ENCODE data around the gene ATXN3L. TPM values are rescaled to one million over a fixed set of nuclear protein-coding genes. Genes with fewer than 3 reads are reported as not detected.

Gene ATXN3L
- total RNA-seq, 1 donor from 2014 or later = not detected

GRCh38 chrX:13330446-13330845, 10.6 kb upstream of the ATXN3L start:
- H3K27me3 ChIP-seq (ENCODE audit: control insufficient read depth, insufficient read depth, low read length) = no peaks in the 10 kb centered on the region
- no peak overlapping the region for H3K4me3 ChIP-seq (ENCODE audit: low read depth, low read length)
- TF ChIP-seq, protein P1, sequence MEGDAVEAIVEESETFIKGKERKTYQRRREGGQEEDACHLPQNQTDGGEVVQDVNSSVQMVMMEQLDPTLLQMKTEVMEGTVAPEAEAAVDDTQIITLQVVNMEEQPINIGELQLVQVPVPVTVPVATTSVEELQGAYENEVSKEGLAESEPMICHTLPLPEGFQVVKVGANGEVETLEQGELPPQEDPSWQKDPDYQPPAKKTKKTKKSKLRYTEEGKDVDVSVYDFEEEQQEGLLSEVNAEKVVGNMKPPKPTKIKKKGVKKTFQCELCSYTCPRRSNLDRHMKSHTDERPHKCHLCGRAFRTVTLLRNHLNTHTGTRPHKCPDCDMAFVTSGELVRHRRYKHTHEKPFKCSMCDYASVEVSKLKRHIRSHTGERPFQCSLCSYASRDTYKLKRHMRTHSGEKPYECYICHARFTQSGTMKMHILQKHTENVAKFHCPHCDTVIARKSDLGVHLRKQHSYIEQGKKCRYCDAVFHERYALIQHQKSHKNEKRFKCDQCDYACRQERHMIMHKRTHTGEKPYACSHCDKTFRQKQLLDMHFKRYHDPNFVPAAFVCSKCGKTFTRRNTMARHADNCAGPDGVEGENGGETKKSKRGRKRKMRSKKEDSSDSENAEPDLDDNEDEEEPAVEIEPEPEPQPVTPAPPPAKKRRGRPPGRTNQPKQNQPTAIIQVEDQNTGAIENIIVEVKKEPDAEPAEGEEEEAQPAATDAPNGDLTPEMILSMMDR (IDR thresholded peaks at IDR 0.05; ENCODE audit: insufficient read depth, low read length, poor library complexity, severe bottlenecking) = no peak
- DNase-seq (ENCODE audit: low read depth) = no peak
- no peaks in the 10 kb centered on the region for H3K36me3 ChIP-seq (ENCODE audit: control insufficient read depth, insufficient read depth, low read length)

GRCh38 chrX:13327666-13328065, 7.8 kb upstream of the ATXN3L start:
- no peak for DNase-seq (ENCODE audit: low read depth)
- TF ChIP-seq, protein P1 (IDR thresholded peaks at IDR 0.05; ENCODE audit: insufficient read depth, low read length, poor library complexity, severe bottlenecking) = no peak
- Histone ChIP-seq H3K4me3 (ENCODE audit: low read depth, low read length) (no peak overlapping the region), H3K27me3 (ENCODE audit: control insufficient read depth, insufficient read depth, low read length) (no peaks in the 10 kb centered on the region), H3K36me3 (ENCODE audit: control insufficient read depth, insufficient read depth, low read length) (no peaks in the 10 kb centered on the region)

GRCh38 chrX:13323241-13323640, 3.4 kb upstream of the ATXN3L start:
- no peak for DNase-seq (ENCODE audit: low read depth)
- Histone ChIP-seq H3K36me3 (ENCODE audit: control insufficient read depth, insufficient read depth, low read length) (no peaks in the 10 kb centered on the region), H3K27me3 (ENCODE audit: control insufficient read depth, insufficient read depth, low read length) (no peaks in the 10 kb centered on the region), H3K4me3 (ENCODE audit: low read depth, low read length) (no peak overlapping the region)
- TF ChIP-seq, protein P1 (IDR thresholded peaks at IDR 0.05; ENCODE audit: insufficient read depth, low read length, poor library complexity, severe bottlenecking) = no peak

DNA sequence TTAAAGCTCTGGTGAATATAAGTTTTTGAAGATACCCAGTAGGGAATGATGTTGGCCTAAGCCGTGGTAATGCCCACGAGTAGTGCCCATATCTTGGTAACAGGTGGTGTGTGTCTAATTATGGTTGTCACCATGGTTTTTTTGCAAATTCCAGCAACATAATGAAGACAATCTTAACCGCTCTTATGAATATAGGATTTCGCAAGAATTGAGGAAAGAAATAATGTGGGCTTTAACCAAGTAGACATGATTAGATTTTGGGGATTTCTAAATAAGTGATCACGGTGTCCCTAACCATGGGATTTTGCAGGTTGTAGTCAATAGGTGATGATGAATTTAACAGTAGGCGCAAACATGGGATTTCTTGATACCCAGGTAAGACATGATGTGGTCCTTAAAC, 2.5 kb downstream of the ATXN3L start:
- TF ChIP-seq, protein P1 (IDR thresholded peaks at IDR 0.05; ENCODE audit: insufficient read depth, low read length, poor library complexity, severe bottlenecking) = no peak
- H3K36me3 ChIP-seq (ENCODE audit: control insufficient read depth, insufficient read depth, low read length) = no peaks in the 10 kb centered on the region
- no peak for DNase-seq (ENCODE audit: low read depth)
- H3K27me3 ChIP-seq (ENCODE audit: control insufficient read depth, insufficient read depth, low read length) = no peaks in the 10 kb centered on the region
- H3K4me3 ChIP-seq (ENCODE audit: low read depth, low read length) = no peak overlapping the region

- DNase-seq (ENCODE audit: low read depth) = no peak
- H3K4me3 ChIP-seq (ENCODE audit: low read depth, low read length) = no peak overlapping the region
- H3K27me3 ChIP-seq (ENCODE audit: control insufficient read depth, insufficient read depth, low read length) = no peaks in the 10 kb centered on the region
- TF ChIP-seq, protein P1 (IDR thresholded peaks at IDR 0.05; ENCODE audit: insufficient read depth, low read length, poor library complexity, severe bottlenecking) = no peak
- H3K36me3 ChIP-seq (ENCODE audit: control insufficient read depth, insufficient read depth, low read length) = no peaks in the 10 kb centered on the region
Observed at GRCh38 chrX:13311560-13311959, 8.3 kb downstream of the ATXN3L start.

DNA sequence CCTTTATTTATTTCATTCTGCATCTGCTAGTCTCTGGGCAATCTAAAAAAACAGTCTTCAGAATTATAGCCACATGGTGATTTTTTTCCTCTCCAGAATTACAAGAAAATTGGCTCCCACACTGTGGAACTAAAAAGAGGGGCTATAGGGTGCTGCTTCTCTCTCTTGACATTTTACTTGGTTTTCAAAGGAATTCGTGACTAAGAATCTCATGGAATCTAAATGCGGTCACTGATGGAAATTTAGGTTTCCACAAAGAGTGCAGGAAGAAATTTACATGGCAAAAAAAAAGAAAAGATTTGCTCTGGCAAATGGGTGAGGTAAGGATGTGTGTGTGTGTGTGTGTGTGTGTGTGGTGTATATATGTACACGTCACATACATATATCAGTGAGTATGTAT, 10.2 kb downstream of the ATXN3L start:
- no peak overlapping the region for H3K4me3 ChIP-seq (ENCODE audit: low read depth, low read length)
- H3K36me3 ChIP-seq (ENCODE audit: control insufficient read depth, insufficient read depth, low read length) = no peaks in the 10 kb centered on the region
- H3K27me3 ChIP-seq (ENCODE audit: control insufficient read depth, insufficient read depth, low read length) = no peaks in the 10 kb centered on the region
- TF ChIP-seq, protein P1 (IDR thresholded peaks at IDR 0.05; ENCODE audit: insufficient read depth, low read length, poor library complexity, severe bottlenecking) = no peak
- DNase-seq (ENCODE audit: low read depth) = no peak

All from kidney epithelial cell (primary cell).